IMR-90 (cell line): ENCODE measurements around the gene MCUB. TPM values are rescaled to one million over a fixed set of nuclear protein-coding genes. Genes with fewer than 3 reads are reported as not detected.

Experiments used
- ATAC-seq: fragments of 200-7000 bp; cut with Tn5 transposase; 2 replicates; pipeline ENCODE4 v1.9.1; 2020; ENCODE audit warnings: low read depth, mild to moderate bottlenecking, moderate library complexity
- BruUV-seq: library from RNA; stranded (reverse); fragments of 400-500 nt; replicated peaks from 2 replicates; lab custom pipeline; 2021; lab: Mats Ljungman, UMichigan
- CTCF ChIA-PET: fragments of 300-600 bp; formaldehyde crosslinking; extraction: SDS; loops from one replicate; lab custom pipeline; 2021; ENCODE audit warnings: antibody characterized with exemption; lab: Yijun Ruan, JAX
- POLR2A ChIA-PET: fragments of 300-600 bp; sonication (Branson Sonifier 250); formaldehyde crosslinking; loops from one replicate; lab custom pipeline; 2022; ENCODE audit warnings: antibody characterized with exemption; ENCODE audit not compliant: unreplicated experiment; lab: Charles Lee
- DNase-seq: peaks from one replicate; pipeline ENCODE4 v3.0.0; 2013
- H2AFZ ChIP-seq: replicated peaks from 2 replicates; pipeline ENCODE3; 2013; ENCODE audit warnings: low read length, mild to moderate bottlenecking; ENCODE audit not compliant: poor library complexity
- H2AK5ac ChIP-seq: 2 replicates; pipeline ENCODE4 v1.6.1; 2013; ENCODE audit warnings: low read depth, low read length, inconsistent platforms
- H2AK9ac ChIP-seq: replicated peaks from 2 replicates; pipeline ENCODE3; 2013; ENCODE audit warnings: mild to moderate bottlenecking, low read depth, low read length, moderate library complexity; ENCODE audit not compliant: poor library complexity
- H2BK120ac ChIP-seq: 2 replicates; pipeline ENCODE4 v1.6.1; 2013; ENCODE audit warnings: low read depth, low read length, inconsistent platforms
- H2BK15ac ChIP-seq: 3 replicates; pipeline ENCODE4 v1.6.1; 2013; ENCODE audit warnings: low read depth, low read length, inconsistent platforms
- H2BK20ac ChIP-seq: 2 replicates; pipeline ENCODE4 v1.6.1; 2013; ENCODE audit warnings: low read depth, mild to moderate bottlenecking, inconsistent platforms, low read length, moderate library complexity
- H2BK5ac ChIP-seq: 2 replicates; pipeline ENCODE4 v1.6.1; 2013; ENCODE audit warnings: mild to moderate bottlenecking, low read depth, low read length, inconsistent platforms; ENCODE audit not compliant: poor library complexity, severe bottlenecking
- H3K14ac ChIP-seq: replicated peaks from 2 replicates; pipeline ENCODE4 v1.6.1; 2013; ENCODE audit warnings: low read depth, low read length, inconsistent platforms
- H3K18ac ChIP-seq: 2 replicates; pipeline ENCODE4 v1.6.1; 2013; ENCODE audit warnings: low read depth, low read length, control low read depth
- H3K23ac ChIP-seq: 2 replicates; pipeline ENCODE4 v1.6.1; 2013; ENCODE audit warnings: low read depth, low read length, inconsistent platforms
- H3K27ac ChIP-seq: 2 replicates; pipeline ENCODE4 v1.5.1; 2013; ENCODE audit warnings: mild to moderate bottlenecking, control low read depth, low read length; ENCODE audit not compliant: insufficient read depth
- H3K27me3 ChIP-seq: 2 replicates; pipeline ENCODE4 v1.6.1; 2013; ENCODE audit warnings: low read length; ENCODE audit not compliant: control insufficient read depth, insufficient read depth
- H3K36me3 ChIP-seq: 2 replicates; pipeline ENCODE4 v1.6.1; 2013; ENCODE audit warnings: low read length, mixed read lengths; ENCODE audit not compliant: control insufficient read depth, insufficient read depth
- H3K4ac ChIP-seq: 2 replicates; pipeline ENCODE4 v1.6.1; 2013; ENCODE audit warnings: low read depth, low read length, inconsistent platforms
- H3K4me1 ChIP-seq: 2 replicates; pipeline ENCODE4 v1.6.1; 2013; ENCODE audit warnings: low read length, mixed read lengths; ENCODE audit not compliant: control insufficient read depth, insufficient read depth
- H3K4me2 ChIP-seq: 2 replicates; pipeline ENCODE4 v1.6.1; 2013; ENCODE audit warnings: low read depth, mild to moderate bottlenecking, control low read depth, low read length, moderate library complexity
- H3K4me3 ChIP-seq: 2 replicates; pipeline ENCODE4 v1.5.1; 2013; ENCODE audit warnings: low read depth, mild to moderate bottlenecking, control low read depth, low read length, moderate library complexity; ENCODE audit not compliant: insufficient read depth
- H3K56ac ChIP-seq: 2 replicates; pipeline ENCODE4 v1.6.1; 2013; ENCODE audit warnings: low read length, inconsistent platforms; ENCODE audit not compliant: insufficient read depth; ENCODE audit errors: extremely low read depth
- H3K79me1 ChIP-seq, 2 experiments: 2 replicates each; pipeline ENCODE4 v1.6.1; 2013; ENCODE audit warnings: low read length in 2 of 2, inconsistent platforms in 1 of 2, low read depth in 1 of 2
- H3K9ac ChIP-seq: 2 replicates; pipeline ENCODE4 v1.6.1; 2013; ENCODE audit warnings: low read depth, low read length, control low read depth
- H3K9me1 ChIP-seq: 2 replicates; pipeline ENCODE4 v1.6.1; 2013; ENCODE audit warnings: low read length, inconsistent platforms; ENCODE audit not compliant: insufficient read depth
- H3K9me3 ChIP-seq: 2 replicates; pipeline ENCODE4 v1.6.1; 2013; ENCODE audit warnings: low read length; ENCODE audit not compliant: control insufficient read depth, insufficient read depth
- H4K20me1 ChIP-seq: 2 replicates; pipeline ENCODE4 v1.6.1; 2013; ENCODE audit warnings: low read length, inconsistent platforms; ENCODE audit not compliant: insufficient read depth
- H4K5ac ChIP-seq: 2 replicates; pipeline ENCODE4 v1.6.1; 2013; ENCODE audit warnings: mild to moderate bottlenecking, low read depth, low read length, control low read depth
- H4K8ac ChIP-seq, 2 experiments: 2 replicates each; pipeline ENCODE4 v1.6.1; 2013; ENCODE audit warnings: low read depth in 2 of 2, low read length in 2 of 2, control low read depth in 1 of 2, inconsistent platforms in 1 of 2
- H4K91ac ChIP-seq: 2 replicates; pipeline ENCODE4 v1.6.1; 2013; ENCODE audit warnings: low read depth, low read length, inconsistent platforms; ENCODE audit not compliant: insufficient read depth
- BHLHE40 ChIP-seq: fragments of 150-350 bp; IDR thresholded peaks from 2 replicates; pipeline ENCODE4 v1.6.1; 2016; ENCODE audit warnings: mild to moderate bottlenecking, low read depth, low read length
- CEBPB ChIP-seq: IDR thresholded peaks from 2 replicates; pipeline ENCODE4 v1.6.1; 2012; ENCODE audit warnings: low read depth, low read length, improper control_type of control experiment
- CHD1 ChIP-seq: IDR thresholded peaks from 2 replicates; pipeline ENCODE4 v1.6.1; 2012; ENCODE audit warnings: low read depth, low read length, improper control_type of control experiment
- ELK1 ChIP-seq: fragments of 150-350 bp; IDR thresholded peaks from 2 replicates; pipeline ENCODE4 v1.6.1; 2016; ENCODE audit warnings: low read depth, mild to moderate bottlenecking, low read length, moderate library complexity, borderline replicate concordance
- FOS ChIP-seq: fragments of 150-350 bp; IDR thresholded peaks from 2 replicates; pipeline ENCODE4 v1.6.1; 2016; ENCODE audit warnings: low read depth, low read length
- MAFK ChIP-seq: IDR thresholded peaks from 2 replicates; pipeline ENCODE4 v1.6.1; 2012; ENCODE audit warnings: low read depth, low read length, improper control_type of control experiment
- MAZ ChIP-seq: IDR thresholded peaks from 2 replicates; pipeline ENCODE4 v1.6.1; 2012; ENCODE audit warnings: low read depth, mild to moderate bottlenecking, low read length, improper control_type of control experiment, moderate library complexity, borderline replicate concordance
- MXI1 ChIP-seq: IDR thresholded peaks from 2 replicates; pipeline ENCODE4 v1.6.1; 2012; ENCODE audit warnings: low read depth, mild to moderate bottlenecking, low read length, moderate library complexity, borderline replicate concordance
- NFE2L2 ChIP-seq: fragments of 150-350 bp; IDR thresholded peaks from 2 replicates; pipeline ENCODE4 v1.6.1; 2016; ENCODE audit warnings: low read depth, mild to moderate bottlenecking, low read length
- POLR2A ChIP-seq: IDR thresholded peaks from 2 replicates; pipeline ENCODE4 v1.6.1; 2012; ENCODE audit warnings: mild to moderate bottlenecking, low read depth, low read length
- RAD21 ChIP-seq: IDR thresholded peaks from 2 replicates; pipeline ENCODE4 v1.6.1; 2012; ENCODE audit warnings: low read length, improper control_type of control experiment
- RCOR1 ChIP-seq: IDR thresholded peaks from 2 replicates; pipeline ENCODE4 v1.6.1; 2012; ENCODE audit warnings: mild to moderate bottlenecking, low read length, improper control_type of control experiment; ENCODE audit not compliant: insufficient replicate concordance
- RFX5 ChIP-seq: IDR thresholded peaks from 2 replicates; pipeline ENCODE4 v1.8.0; 2012; ENCODE audit warnings: low read depth, mild to moderate bottlenecking, low read length, moderate library complexity
- SMC3 ChIP-seq: fragments of 150-350 bp; IDR thresholded peaks from 2 replicates; pipeline ENCODE4 v1.6.1; 2016; ENCODE audit warnings: low read depth, mild to moderate bottlenecking, antibody characterized with exemption, low read length, moderate library complexity
- whole genome bisulfite sequencing, 2 experiments: methylation state at CpG; one replicate each; pipeline versions ENCODE4 v1.1.5 to v1.1.7; 2013; ENCODE audit warnings: missing lambda C conversion rate in 2 of 2; ENCODE audit not compliant: insufficient read length in 1 of 2; ENCODE audit errors: extremely low coverage in 2 of 2; 5-methylcytosine and 5-hydroxymethylcytosine counted together
- dilution Hi-C: fragments of 300-500 bp; cut with HindIII; formaldehyde crosslinking; loops from one replicate; pipeline ENCODE4 v1.14.3; 2018; ENCODE audit warnings: low sequenced_read_pairs; ENCODE audit not compliant: unreplicated experiment
- in situ Hi-C: fragments of 300-500 bp; cut with MboI; formaldehyde crosslinking; loops from 3 replicates; pipeline ENCODE4 v1.14.3; 2019; ENCODE audit warnings: low sequenced_read_pairs, inconsistent platforms, mixed read lengths
- intact Hi-C: fragments of 100-400 bp; cut with micrococcal nuclease; formaldehyde crosslinking; loops from 2 replicates; pipeline ENCODE4 v1.10.0; 2022
- polyA plus RNA-seq, 3 experiments: library from polyadenylated mRNA; depleted of rRNA; stranded (reverse); fragments of >200 nt; gene quantifications; 2 replicates each; pipeline ENCODE4 v1.2.3, GENCODE V29; 2012; ENCODE audit warnings: low replicate concordance in 1 of 3
- total RNA-seq: library from RNA; depleted of rRNA; stranded (reverse); fragments of >200 nt; gene quantifications from 2 replicates; pipeline ENCODE4 v1.2.3, GENCODE V29; 2012
- TF ChIP-seq, protein P1 (sequence below): fragments of 150-350 bp; IDR thresholded peaks from 2 replicates; pipeline ENCODE4 v1.6.1; 2017; ENCODE audit warnings: mild to moderate bottlenecking, antibody characterized with exemption, low read length, low read depth
- TF ChIP-seq, protein P2 (sequence below): conservative IDR thresholded peaks from 2 replicates; pipeline ENCODE4 v1.5.1; 2012; ENCODE audit warnings: mild to moderate bottlenecking, low read depth, low read length, improper control_type of control experiment

Gene MCUB
- total and polyA plus RNA-seq, 2 of the 4 experiments (the other 2 are of a cell fraction), result 18.5 to 20.4 TPM

GRCh38 chr4:109571494-109571893, 11.4 kb downstream of the MCUB start:
- Histone ChIP-seq H4K20me1 (no peaks in the 10 kb centered on the region), H3K18ac (no peak overlapping the region), H3K9me1 (no peaks in the 10 kb centered on the region), H3K9me3 (no peaks in the 10 kb centered on the region), H3K4ac (no peak overlapping the region), H3K36me3 (no peaks in the 10 kb centered on the region), H3K4me3 (no peak overlapping the region), H3K56ac (no peak overlapping the region), H3K14ac (no peak overlapping the region), H2BK5ac (no peak overlapping the region), H2AK9ac (no peak overlapping the region), H4K91ac (no peak overlapping the region), H3K4me1 (no peaks in the 10 kb centered on the region), H2AK5ac (no peak overlapping the region), H4K5ac (no peak overlapping the region), H3K9ac (no peak overlapping the region), H3K27me3 (no peaks in the 10 kb centered on the region), H3K23ac (no peak overlapping the region), H2BK15ac (no peak overlapping the region), H4K8ac (no peak overlapping the region), H2AFZ (no peak overlapping the region), H2BK120ac (no peak overlapping the region), H3K27ac (no peak overlapping the region), H3K79me1 (no peaks in the 10 kb centered on the region; a peak in 3 of 4 replicates), H3K4me2 (no peak overlapping the region), H2BK20ac (no peak overlapping the region)
- DNase-seq (no peak), ATAC-seq (no peak)
- POLR2A ChIA-PET, result interaction anchor here (0.6 kb wide), 1 partner anchor 66 kb away, joined by 3 read pairs; no protein-coding TSS in a partner anchor
- intact Hi-C loops, result no loop called here
- TF ChIP-seq CEBPB, result no peak
- TF ChIP-seq CHD1, result no peak
- TF ChIP-seq, protein P1, sequence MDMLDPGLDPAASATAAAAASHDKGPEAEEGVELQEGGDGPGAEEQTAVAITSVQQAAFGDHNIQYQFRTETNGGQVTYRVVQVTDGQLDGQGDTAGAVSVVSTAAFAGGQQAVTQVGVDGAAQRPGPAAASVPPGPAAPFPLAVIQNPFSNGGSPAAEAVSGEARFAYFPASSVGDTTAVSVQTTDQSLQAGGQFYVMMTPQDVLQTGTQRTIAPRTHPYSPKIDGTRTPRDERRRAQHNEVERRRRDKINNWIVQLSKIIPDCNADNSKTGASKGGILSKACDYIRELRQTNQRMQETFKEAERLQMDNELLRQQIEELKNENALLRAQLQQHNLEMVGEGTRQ, result no peak
- TF ChIP-seq, protein P2, sequence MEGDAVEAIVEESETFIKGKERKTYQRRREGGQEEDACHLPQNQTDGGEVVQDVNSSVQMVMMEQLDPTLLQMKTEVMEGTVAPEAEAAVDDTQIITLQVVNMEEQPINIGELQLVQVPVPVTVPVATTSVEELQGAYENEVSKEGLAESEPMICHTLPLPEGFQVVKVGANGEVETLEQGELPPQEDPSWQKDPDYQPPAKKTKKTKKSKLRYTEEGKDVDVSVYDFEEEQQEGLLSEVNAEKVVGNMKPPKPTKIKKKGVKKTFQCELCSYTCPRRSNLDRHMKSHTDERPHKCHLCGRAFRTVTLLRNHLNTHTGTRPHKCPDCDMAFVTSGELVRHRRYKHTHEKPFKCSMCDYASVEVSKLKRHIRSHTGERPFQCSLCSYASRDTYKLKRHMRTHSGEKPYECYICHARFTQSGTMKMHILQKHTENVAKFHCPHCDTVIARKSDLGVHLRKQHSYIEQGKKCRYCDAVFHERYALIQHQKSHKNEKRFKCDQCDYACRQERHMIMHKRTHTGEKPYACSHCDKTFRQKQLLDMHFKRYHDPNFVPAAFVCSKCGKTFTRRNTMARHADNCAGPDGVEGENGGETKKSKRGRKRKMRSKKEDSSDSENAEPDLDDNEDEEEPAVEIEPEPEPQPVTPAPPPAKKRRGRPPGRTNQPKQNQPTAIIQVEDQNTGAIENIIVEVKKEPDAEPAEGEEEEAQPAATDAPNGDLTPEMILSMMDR, result no peak
- TF ChIP-seq RAD21, result no peak
- TF ChIP-seq MAZ, result no peak
- no peak for TF ChIP-seq FOS
- TF ChIP-seq POLR2A, result no peak
- TF ChIP-seq NFE2L2, result no peak
- TF ChIP-seq RFX5, result no peak
- no peak for TF ChIP-seq MXI1
- no peak for TF ChIP-seq RCOR1
- no peak for TF ChIP-seq ELK1
- no peak for TF ChIP-seq MAFK
- TF ChIP-seq SMC3, result no peak
- TF ChIP-seq BHLHE40, result no peak
- 94% methylated on average over 3 of the region's 3 CpGs; no CpG with 5 or more reads in 1 of the 2 experiments for WGBS, 2 experiments
- dilution Hi-C loops, result no loop called here
- no TSS peak for BruUV-seq
- in situ Hi-C loops, result no loop called here
- CTCF ChIA-PET, result interaction anchor here (0.6 kb wide), 1 partner anchor 130 kb away, joined by 3 read pairs; no protein-coding TSS in a partner anchor
